Caco-2 (cell line): Measurements from ENCODE around the gene SMARCA2. TPM values are rescaled to one million over a fixed set of nuclear protein-coding genes. Genes with fewer than 3 reads are reported as not detected.

Source experiments
- BruUV-seq: library from RNA; stranded (reverse); fragments of 400-500 nt; replicated peaks from 2 replicates; lab custom pipeline; 2021; lab: Mats Ljungman, UMichigan
- CTCF ChIA-PET: fragments of 300-600 bp; sonication (Branson Sonifier 250); formaldehyde crosslinking; loops from one replicate; lab custom pipeline; 2022; ENCODE audit warnings: antibody characterized with exemption; lab: Charles Lee
- POLR2A ChIA-PET: fragments of 300-600 bp; sonication (Branson Sonifier 250); formaldehyde crosslinking; loops from one replicate; lab custom pipeline; 2022; ENCODE audit warnings: antibody characterized with exemption; lab: Charles Lee
- DNase-seq, 2 experiments: peaks; one replicate each; pipeline versions ENCODE4 v3.0.0 to v3.0.0-alpha.2; 2020 to 2022
- H3K27me3 ChIP-seq: replicated peaks from 2 replicates; pipeline ENCODE4 v1.6.0; 2011; ENCODE audit warnings: low read length; ENCODE audit not compliant: control insufficient read depth, insufficient read depth
- H3K36me3 ChIP-seq: 2 replicates; pipeline ENCODE4 v1.5.1; 2011; ENCODE audit warnings: low read length; ENCODE audit not compliant: control insufficient read depth, insufficient read depth
- H3K4me1 ChIP-seq: fragments of 250-450 bp; sonication (Bioruptor Pico); 2 replicates; pipeline ENCODE4 v1.5.1; 2020; ENCODE audit warnings: mild to moderate bottlenecking
- H3K4me3 ChIP-seq: 2 replicates; pipeline ENCODE4 v1.5.1; 2011; ENCODE audit warnings: low read depth, mild to moderate bottlenecking, control low read depth, low read length
- H3K9me3 ChIP-seq: fragments of 250-450 bp; sonication (Bioruptor Pico); 2 replicates; pipeline ENCODE4 v1.5.1; 2020; ENCODE audit warnings: mild to moderate bottlenecking, moderate library complexity
- H3K27ac Mint-ChIP-seq: one replicate; pipeline ENCODE4 v1.8.0; 2022; ENCODE audit warnings: mixed read lengths; ENCODE audit not compliant: unreplicated experiment
- H3K27me3 Mint-ChIP-seq: one replicate; pipeline ENCODE4 v1.8.0; 2022; ENCODE audit warnings: mixed read lengths; ENCODE audit not compliant: insufficient read depth, unreplicated experiment
- H3K36me3 Mint-ChIP-seq: one replicate; pipeline ENCODE4 v1.8.0; 2022; ENCODE audit warnings: mild to moderate bottlenecking, mixed read lengths; ENCODE audit not compliant: insufficient read depth, unreplicated experiment
- H3K4me1 Mint-ChIP-seq: one replicate; pipeline ENCODE4 v1.8.0; 2022; ENCODE audit warnings: low read depth, mixed read lengths; ENCODE audit not compliant: unreplicated experiment
- H3K4me3 Mint-ChIP-seq: one replicate; pipeline ENCODE4 v1.8.0; 2022; ENCODE audit warnings: mild to moderate bottlenecking, moderate library complexity, mixed read lengths; ENCODE audit not compliant: unreplicated experiment
- H3K9me3 Mint-ChIP-seq: one replicate; pipeline ENCODE4 v1.8.0; 2022; ENCODE audit warnings: mixed read lengths; ENCODE audit not compliant: unreplicated experiment
- intact Hi-C: fragments of 100-400 bp; cut with micrococcal nuclease; formaldehyde crosslinking; loops from one replicate; pipeline ENCODE4 v1.10.0; 2022; ENCODE audit not compliant: unreplicated experiment
- total RNA-seq: library from RNA; stranded (reverse); gene quantifications from 2 replicates; pipeline ENCODE4 v1.2.3, GENCODE V29; 2022
- TF ChIP-seq, protein P1 (sequence below), 2 experiments: fragments of 200-600 bp in 1 of 2; IDR thresholded peaks; 1 replicate in 1 of 2; 2 replicates in 1 of 2; pipeline versions ENCODE4 v1.5.1 to v1.8.0; 2011 to 2022; ENCODE audit warnings: antibody characterized with exemption in 1 of 2, control low read depth in 1 of 2, inconsistent platforms in 1 of 2, low read depth in 1 of 2, low read length in 1 of 2, mild to moderate bottlenecking in 1 of 2, moderate library complexity in 1 of 2; ENCODE audit not compliant: insufficient read depth in 1 of 2, severe bottlenecking in 1 of 2, unreplicated experiment in 1 of 2

Gene SMARCA2
- total RNA-seq, 1 experiment from 2014 or later = 13.5 TPM

DNA sequence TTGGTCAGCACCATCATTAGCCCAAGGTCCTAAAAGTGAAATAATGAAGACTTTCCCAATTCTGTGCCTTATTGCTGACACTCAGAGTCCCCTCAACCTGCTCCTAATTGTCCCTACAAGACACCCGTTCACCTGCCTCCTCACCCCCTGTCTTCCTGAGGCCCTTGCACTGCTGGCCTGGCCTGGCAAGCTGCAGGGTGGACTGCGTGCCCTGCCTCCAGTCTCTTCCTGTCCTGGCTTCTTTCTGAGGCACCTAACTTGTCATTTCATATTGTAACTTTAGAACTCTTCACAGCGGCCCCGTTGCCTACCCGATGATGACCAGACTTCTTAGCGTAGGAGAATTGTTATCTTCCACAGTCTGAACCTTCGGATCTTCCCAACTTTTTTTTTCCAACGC lies 153.9 kb downstream of the SMARCA2 start:
- Mint-ChIP-seq H3K27ac (no peak overlapping the region), H3K9me3 (no peaks in the 10 kb centered on the region), H3K27me3 (peaks cover 7% of the 10 kb centered on the region), H3K4me1 (no peaks in the 10 kb centered on the region), H3K36me3 (no peaks in the 10 kb centered on the region), H3K4me3 (no peak overlapping the region)
- Histone ChIP-seq H3K4me1 (no peaks in the 10 kb centered on the region), H3K36me3 (no peaks in the 10 kb centered on the region), H3K9me3 (no peaks in the 10 kb centered on the region), H3K4me3 (no peak overlapping the region), H3K27me3 (no peaks in the 10 kb centered on the region)
- TF ChIP-seq, protein P1, sequence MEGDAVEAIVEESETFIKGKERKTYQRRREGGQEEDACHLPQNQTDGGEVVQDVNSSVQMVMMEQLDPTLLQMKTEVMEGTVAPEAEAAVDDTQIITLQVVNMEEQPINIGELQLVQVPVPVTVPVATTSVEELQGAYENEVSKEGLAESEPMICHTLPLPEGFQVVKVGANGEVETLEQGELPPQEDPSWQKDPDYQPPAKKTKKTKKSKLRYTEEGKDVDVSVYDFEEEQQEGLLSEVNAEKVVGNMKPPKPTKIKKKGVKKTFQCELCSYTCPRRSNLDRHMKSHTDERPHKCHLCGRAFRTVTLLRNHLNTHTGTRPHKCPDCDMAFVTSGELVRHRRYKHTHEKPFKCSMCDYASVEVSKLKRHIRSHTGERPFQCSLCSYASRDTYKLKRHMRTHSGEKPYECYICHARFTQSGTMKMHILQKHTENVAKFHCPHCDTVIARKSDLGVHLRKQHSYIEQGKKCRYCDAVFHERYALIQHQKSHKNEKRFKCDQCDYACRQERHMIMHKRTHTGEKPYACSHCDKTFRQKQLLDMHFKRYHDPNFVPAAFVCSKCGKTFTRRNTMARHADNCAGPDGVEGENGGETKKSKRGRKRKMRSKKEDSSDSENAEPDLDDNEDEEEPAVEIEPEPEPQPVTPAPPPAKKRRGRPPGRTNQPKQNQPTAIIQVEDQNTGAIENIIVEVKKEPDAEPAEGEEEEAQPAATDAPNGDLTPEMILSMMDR (IDR thresholded peaks at IDR 0.05; ENCODE audit: insufficient read depth in 1 of 2, low read depth in 1 of 2, low read length in 1 of 2, severe bottlenecking in 1 of 2, unreplicated experiment in 1 of 2) = no peak
- intact Hi-C loops = no loop called here
- ChIA-PET CTCF (no interaction called here), POLR2A (no interaction called here)
- BruUV-seq = no TSS peak
- DNase-seq = no peak

DNA sequence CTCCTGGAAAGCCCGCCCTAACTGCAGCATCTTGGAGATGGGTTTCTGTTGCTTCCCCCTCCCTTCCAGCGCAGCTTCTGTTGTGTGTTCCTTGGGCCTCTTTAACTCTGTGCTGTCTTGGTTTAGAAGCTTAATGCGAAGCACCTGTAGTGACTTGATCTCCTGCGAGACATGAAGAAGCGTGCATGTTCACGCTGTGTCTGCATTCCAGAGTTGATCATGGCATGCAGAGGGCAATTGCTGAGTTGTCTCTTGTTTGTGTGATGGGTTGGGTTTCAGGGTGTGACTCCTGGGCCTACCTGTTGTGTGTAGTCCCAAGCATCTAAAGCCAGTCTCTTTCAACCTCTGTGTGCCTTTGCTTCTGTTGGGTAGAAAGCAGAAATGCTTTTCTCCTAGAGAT lies 155.6 kb downstream of the SMARCA2 start:
- intact Hi-C loops = no loop called here
- TF ChIP-seq, protein P1 (IDR thresholded peaks at IDR 0.05; ENCODE audit: insufficient read depth in 1 of 2, low read depth in 1 of 2, low read length in 1 of 2, severe bottlenecking in 1 of 2, unreplicated experiment in 1 of 2) = no peak
- POLR2A ChIA-PET = no interaction called here
- no peak overlapping the region for H3K4me3 ChIP-seq
- H3K27me3 ChIP-seq = no peaks in the 10 kb centered on the region
- H3K9me3 Mint-ChIP-seq = no peaks in the 10 kb centered on the region
- BruUV-seq = no TSS peak
- DNase-seq = no peak
- H3K4me1 ChIP-seq = no peaks in the 10 kb centered on the region
- no peaks in the 10 kb centered on the region for H3K4me1 Mint-ChIP-seq
- H3K9me3 ChIP-seq = no peaks in the 10 kb centered on the region
- H3K27ac Mint-ChIP-seq = no peak overlapping the region
- peaks cover 7% of the 10 kb centered on the region for H3K27me3 Mint-ChIP-seq
- CTCF ChIA-PET = no interaction called here
- H3K36me3 Mint-ChIP-seq = no peaks in the 10 kb centered on the region
- H3K36me3 ChIP-seq = no peaks in the 10 kb centered on the region
- no peak overlapping the region for H3K4me3 Mint-ChIP-seq

DNA sequence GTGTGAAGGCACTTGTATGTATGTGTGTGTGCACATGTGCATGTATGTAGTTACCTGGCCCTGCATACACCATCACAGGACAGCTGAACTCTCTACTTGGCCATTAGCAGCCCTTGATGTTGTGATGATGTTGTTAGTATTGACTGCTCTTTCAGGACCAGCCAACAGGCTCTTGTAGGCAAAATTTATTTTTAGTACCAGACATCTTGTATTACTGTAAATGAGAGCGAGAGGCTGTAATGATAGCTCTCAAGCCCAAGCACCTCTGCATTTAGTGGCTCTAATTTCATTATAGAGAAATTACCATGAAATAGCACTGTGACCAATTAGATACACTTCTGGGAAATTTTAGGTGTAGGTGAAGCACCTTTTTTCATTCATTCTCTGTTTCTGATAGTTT lies 158.0 kb downstream of the SMARCA2 start:
- TF ChIP-seq, protein P1 (IDR thresholded peaks at IDR 0.05; ENCODE audit: insufficient read depth in 1 of 2, low read depth in 1 of 2, low read length in 1 of 2, severe bottlenecking in 1 of 2, unreplicated experiment in 1 of 2) = no peak
- intact Hi-C loops = no loop called here
- no peak overlapping the region for H3K27ac Mint-ChIP-seq
- Histone ChIP-seq H3K9me3 (no peaks in the 10 kb centered on the region), H3K36me3 (no peaks in the 10 kb centered on the region), H3K4me1 (no peaks in the 10 kb centered on the region), H3K27me3 (no peaks in the 10 kb centered on the region), H3K4me3 (no peak overlapping the region)
- no peaks in the 10 kb centered on the region for H3K4me1 Mint-ChIP-seq
- BruUV-seq = no TSS peak
- no peak overlapping the region for H3K4me3 Mint-ChIP-seq
- CTCF ChIA-PET = no interaction called here
- peaks cover 4% of the 10 kb centered on the region for H3K27me3 Mint-ChIP-seq
- POLR2A ChIA-PET = no interaction called here
- H3K9me3 Mint-ChIP-seq = no peaks in the 10 kb centered on the region
- DNase-seq = no peak
- no peaks in the 10 kb centered on the region for H3K36me3 Mint-ChIP-seq
